Adipocyte (in vitro differentiated cells): Measurements from ENCODE around the gene KCNMB1.

Source experiments
- DNase-seq: peaks from one replicate; pipeline ENCODE4 v3.0.0-alpha.2; 2015; ENCODE audit warnings: low read depth
- H3K27me3 ChIP-seq: replicated peaks from 2 replicates; pipeline ENCODE4 v1.7.0; 2013; ENCODE audit warnings: mild to moderate bottlenecking, low read length, moderate library complexity; ENCODE audit not compliant: control insufficient read depth, insufficient read depth
- H3K36me3 ChIP-seq: 2 replicates; pipeline ENCODE4 v1.7.0; 2013; ENCODE audit warnings: low read length, mild to moderate bottlenecking, moderate library complexity; ENCODE audit not compliant: control insufficient read depth, insufficient read depth, severe bottlenecking
- H3K4me1 ChIP-seq: 2 replicates; pipeline ENCODE4 v1.7.0; 2013; ENCODE audit warnings: mild to moderate bottlenecking, low read length, moderate library complexity; ENCODE audit not compliant: control insufficient read depth, insufficient read depth
- H3K4me3 ChIP-seq: 2 replicates; pipeline ENCODE4 v1.7.0; 2013; ENCODE audit warnings: mild to moderate bottlenecking, low read length, moderate library complexity
- H3K9ac ChIP-seq: 2 replicates; pipeline ENCODE4 v1.7.0; 2013; ENCODE audit warnings: mild to moderate bottlenecking, low read length, moderate library complexity
- H3K9me3 ChIP-seq: 2 replicates; pipeline ENCODE4 v1.7.0; 2013; ENCODE audit warnings: mild to moderate bottlenecking, low read length, moderate library complexity; ENCODE audit not compliant: control insufficient read depth

KCNMB1 gene

DNA sequence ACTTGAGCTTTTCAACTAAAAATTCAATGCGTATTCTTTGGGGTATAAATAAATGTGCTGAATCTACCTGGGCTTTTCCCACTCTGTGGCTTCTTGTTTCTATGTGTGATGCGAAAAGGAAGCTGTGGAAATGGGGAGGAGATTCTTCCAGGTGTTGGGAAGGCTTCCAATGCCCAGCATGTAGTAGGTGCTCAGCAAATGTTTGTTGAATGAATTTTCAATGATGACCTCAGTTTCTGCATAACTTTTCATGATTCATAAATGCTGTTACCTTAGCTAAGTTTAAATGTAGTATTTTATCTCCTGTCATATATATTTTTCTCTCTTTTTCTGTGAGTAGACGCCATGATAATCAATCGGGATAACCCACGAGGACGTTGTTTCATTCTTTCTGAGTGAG is 25.6 kb upstream of the KCNMB1 start:
- Histone ChIP-seq H3K36me3 (no peaks in the 10 kb centered on the region), H3K4me1 (no peaks in the 10 kb centered on the region), H3K4me3 (no peak overlapping the region), H3K9ac (no peak overlapping the region), H3K27me3 (peaks cover 36% of the 10 kb centered on the region), H3K9me3 (peaks cover 4% of the 10 kb centered on the region)
- no peak for DNase-seq

DNA sequence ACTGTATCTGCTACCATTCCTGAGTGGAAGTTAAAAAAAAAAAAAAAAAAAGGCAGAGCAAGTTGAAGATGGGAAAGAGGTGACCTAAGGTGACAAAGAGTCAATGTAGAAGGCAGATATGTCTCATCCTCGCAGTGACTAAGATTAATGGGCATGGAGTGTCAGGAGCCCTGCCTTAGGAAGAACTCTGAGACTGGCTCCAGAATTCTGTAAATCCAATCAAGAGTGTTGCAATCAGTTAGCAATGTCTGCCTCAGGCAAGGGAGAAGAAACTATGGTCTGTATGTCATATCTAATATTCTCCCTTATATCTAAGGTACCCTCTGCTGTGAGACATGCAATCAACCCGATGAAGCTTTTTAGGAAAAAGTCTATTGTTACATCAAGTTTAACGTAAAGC is 24.7 kb upstream of the KCNMB1 start:
- Histone ChIP-seq H3K9me3 (peaks cover 4% of the 10 kb centered on the region), H3K4me1 (no peaks in the 10 kb centered on the region), H3K27me3 (peaks cover 34% of the 10 kb centered on the region), H3K36me3 (no peaks in the 10 kb centered on the region), H3K4me3 (no peak overlapping the region), H3K9ac (no peak overlapping the region)
- DNase-seq, result no peak

DNA sequence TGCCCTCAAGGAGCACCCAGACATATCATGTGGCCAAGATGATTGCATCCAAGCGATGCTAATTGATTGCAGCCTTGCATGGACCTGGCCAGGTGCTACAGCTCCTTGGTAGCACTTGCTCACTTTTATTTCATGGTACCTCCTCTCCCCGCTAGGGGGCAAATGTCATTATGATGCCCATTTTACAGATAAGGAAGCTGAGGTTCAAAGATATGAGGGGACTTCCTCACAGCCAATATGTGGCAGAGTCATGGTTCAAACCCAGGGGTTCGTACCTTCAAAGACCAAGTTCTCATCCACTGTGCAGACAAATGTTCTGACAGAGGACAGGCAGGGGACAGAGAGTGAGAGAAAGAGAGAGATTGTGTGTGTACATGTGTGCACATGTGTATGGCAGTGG is 21.9 kb upstream of the KCNMB1 start:
- Histone ChIP-seq H3K27me3 (peaks cover 19% of the 10 kb centered on the region), H3K9me3 (peaks cover 4% of the 10 kb centered on the region), H3K36me3 (no peaks in the 10 kb centered on the region), H3K4me1 (no peaks in the 10 kb centered on the region), H3K4me3 (no peak overlapping the region), H3K9ac (no peak overlapping the region)
- no peak for DNase-seq

DNA sequence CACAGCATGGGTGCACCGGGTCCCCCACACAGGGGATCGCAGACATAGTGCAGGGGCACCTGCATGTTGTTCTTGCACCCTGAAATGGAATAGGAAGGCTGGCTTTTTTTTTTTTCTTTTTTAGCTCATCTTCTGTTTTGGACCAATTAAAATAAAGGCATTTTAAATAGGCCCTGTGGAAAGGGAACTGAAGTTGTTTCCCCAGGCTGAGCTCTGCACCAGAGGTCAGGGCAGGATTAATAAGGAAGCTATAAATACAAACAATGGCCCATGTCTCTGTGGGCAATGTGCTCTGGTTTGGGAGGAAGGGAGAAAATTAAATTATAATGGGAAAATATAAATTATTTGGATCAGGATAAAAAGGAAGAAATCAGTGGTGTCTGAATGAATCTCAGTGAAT is 21.2 kb upstream of the KCNMB1 start:
- Histone ChIP-seq H3K4me3 (no peak overlapping the region), H3K9ac (no peak overlapping the region), H3K36me3 (no peaks in the 10 kb centered on the region), H3K9me3 (peaks cover 4% of the 10 kb centered on the region), H3K27me3 (peaks cover 21% of the 10 kb centered on the region), H3K4me1 (no peaks in the 10 kb centered on the region)
- DNase-seq, result no peak

DNA sequence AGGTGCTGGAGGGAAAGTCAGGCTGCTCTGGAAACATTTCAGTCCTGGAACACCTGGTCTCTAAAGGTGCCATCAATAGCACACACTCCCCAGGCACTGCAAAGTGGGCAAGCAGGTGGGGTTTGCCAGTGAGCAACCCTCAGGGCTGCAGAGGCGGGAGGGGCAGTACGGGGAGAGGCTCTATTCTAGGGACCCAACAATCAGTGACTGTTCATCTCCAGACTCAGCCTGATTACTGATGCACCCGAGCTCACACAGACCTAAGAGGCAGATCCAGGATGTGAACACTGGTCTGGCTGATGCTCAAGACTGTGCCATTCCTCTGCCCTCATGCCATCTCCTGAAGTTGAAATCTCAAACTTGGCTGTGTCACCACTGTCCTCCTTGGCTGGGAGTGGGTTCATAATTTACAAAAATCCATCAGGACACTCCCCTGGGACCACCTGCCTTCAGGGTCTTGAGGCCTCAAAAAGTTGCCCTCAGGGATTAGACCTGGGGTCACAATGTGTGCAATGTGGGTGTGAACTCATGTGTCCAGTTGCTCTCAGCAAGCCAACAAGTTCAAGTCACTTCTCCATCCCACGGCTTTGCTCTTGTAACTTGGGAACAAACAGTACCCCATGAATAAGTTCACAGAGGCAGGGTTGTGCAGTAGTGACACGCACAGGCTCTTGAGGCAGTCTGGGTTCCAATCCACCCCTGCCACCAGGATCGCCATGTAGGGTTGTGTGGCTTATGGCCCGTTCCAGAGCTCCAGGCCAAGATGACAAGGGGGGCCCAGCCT is 19.9 kb upstream of the KCNMB1 start:
- Histone ChIP-seq H3K9me3 (peaks cover under 1% of the 10 kb centered on the region), H3K27me3 (peaks cover 25% of the 10 kb centered on the region), H3K9ac (no peak overlapping the region), H3K4me1 (no peaks in the 10 kb centered on the region), H3K4me3 (no peak overlapping the region), H3K36me3 (no peaks in the 10 kb centered on the region)
- no peak for DNase-seq

DNA sequence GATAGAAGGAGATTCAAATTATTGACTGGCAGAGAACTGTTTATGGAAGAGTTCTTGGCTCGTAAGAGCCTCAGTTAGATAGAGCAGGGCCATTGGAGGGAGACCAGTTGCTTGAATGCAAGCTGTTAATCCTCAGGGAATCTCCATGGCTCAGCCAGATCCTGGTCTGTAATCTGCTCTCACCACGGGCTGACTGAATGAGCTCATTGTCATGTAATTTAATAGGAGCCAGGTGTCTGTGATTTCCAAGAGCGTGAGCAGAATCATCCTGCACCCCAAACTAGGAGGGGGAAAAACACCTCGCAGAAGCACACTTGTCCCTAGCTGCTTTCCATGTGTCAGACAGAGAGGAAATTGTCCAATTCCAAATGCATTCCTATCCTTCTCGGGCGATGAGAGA is 19.1 kb upstream of the KCNMB1 start:
- Histone ChIP-seq H3K9ac (no peak overlapping the region), H3K36me3 (no peaks in the 10 kb centered on the region), H3K27me3 (peaks cover 25% of the 10 kb centered on the region), H3K4me3 (no peak overlapping the region), H3K9me3 (no peaks in the 10 kb centered on the region), H3K4me1 (no peaks in the 10 kb centered on the region)
- DNase-seq, result no peak

DNA sequence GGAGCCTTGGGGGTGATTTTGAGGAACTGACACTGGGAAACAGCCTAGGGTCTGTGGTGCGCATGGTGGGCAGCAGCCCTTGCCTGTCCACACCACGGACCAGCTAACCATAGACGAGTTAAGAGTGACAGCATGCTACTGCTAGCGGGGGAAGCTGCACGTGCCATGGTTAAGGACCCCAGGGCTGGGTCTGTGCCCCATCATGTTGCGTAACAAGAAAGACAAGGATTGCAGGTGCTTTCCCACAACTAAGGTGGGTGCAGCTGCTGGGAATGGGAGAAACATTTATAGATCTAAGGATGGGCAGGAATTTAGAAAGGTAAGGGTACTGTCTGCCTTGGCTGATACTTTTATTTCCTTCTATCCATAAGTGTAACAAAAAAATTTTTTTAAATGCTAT is 17.9 kb upstream of the KCNMB1 start:
- H3K9ac ChIP-seq, result no peak overlapping the region
- H3K4me1 ChIP-seq, result no peaks in the 10 kb centered on the region
- peaks cover 30% of the 10 kb centered on the region for H3K27me3 ChIP-seq
- H3K9me3 ChIP-seq, result peaks cover 5% of the 10 kb centered on the region
- DNase-seq, result no peak
- no peaks in the 10 kb centered on the region for H3K36me3 ChIP-seq
- no peak overlapping the region for H3K4me3 ChIP-seq

DNA sequence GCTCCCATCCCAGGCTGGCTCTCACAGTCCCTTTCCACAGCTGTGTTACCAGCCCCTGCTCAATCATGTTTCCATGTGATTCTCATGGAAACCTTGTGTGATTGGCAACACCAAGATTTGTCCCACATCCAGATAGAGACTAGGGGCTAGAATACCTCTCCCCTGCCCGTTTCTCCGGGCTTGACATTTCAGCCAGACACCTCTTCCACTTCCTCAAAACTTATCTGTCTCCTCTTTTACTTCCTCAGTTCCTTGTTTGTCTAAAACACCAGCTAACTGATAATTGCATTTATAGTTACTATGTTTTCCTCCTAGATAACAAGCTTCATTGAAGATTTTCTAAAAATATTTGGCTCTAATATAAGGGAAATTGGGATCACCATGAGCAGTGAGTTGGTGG is 16.6 kb upstream of the KCNMB1 start:
- Histone ChIP-seq H3K27me3 (peaks cover 26% of the 10 kb centered on the region), H3K9me3 (peaks cover 8% of the 10 kb centered on the region), H3K4me3 (no peak overlapping the region), H3K36me3 (no peaks in the 10 kb centered on the region), H3K4me1 (no peaks in the 10 kb centered on the region), H3K9ac (no peak overlapping the region)
- no peak for DNase-seq

DNA sequence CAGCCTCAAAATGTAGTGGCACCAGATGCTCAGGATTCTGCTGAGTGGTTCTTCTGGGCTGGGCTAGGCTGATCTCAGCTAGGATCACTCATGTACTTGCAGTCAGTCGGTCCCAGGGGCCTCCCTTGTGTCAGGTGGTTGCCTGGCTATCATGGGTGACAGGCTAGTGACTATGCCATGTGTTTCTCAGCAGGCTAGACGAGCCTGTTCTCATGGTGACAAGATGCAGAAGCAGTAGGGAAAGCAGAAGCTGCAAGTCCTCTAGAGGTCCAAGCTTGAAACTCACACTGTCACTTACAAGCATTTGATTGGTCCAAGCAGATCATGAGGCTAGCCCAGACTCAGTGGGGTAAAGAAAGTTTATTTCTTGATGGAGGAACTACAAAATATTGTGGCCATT is 15.2 kb upstream of the KCNMB1 start:
- Histone ChIP-seq H3K9me3 (peaks cover 8% of the 10 kb centered on the region), H3K27me3 (peaks cover 24% of the 10 kb centered on the region), H3K4me3 (no peak overlapping the region), H3K36me3 (no peaks in the 10 kb centered on the region), H3K4me1 (no peaks in the 10 kb centered on the region), H3K9ac (no peak overlapping the region)
- no peak for DNase-seq

DNA sequence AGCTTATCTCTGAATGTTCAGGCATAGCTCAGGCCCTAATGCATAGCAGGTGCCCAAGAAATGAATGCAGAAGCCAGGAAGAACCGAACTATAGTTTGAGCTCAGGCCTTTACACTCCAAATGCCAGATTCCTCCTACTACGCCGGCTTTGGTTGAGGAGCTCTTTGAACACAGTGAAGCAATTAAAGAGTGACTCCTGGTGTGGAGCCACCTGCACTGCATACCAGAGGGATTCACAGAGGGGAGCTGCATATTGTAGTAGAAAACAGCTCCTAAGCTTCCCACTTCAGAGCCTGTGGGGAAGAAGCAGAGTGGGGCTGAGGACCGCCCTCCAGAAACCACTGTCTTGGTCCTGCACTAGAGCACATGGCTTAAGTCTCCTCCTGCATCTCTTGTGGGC is 14.5 kb upstream of the KCNMB1 start:
- Histone ChIP-seq H3K27me3 (peaks cover 17% of the 10 kb centered on the region), H3K9ac (no peak overlapping the region), H3K36me3 (no peaks in the 10 kb centered on the region), H3K4me1 (no peaks in the 10 kb centered on the region), H3K9me3 (peaks cover 8% of the 10 kb centered on the region), H3K4me3 (no peak overlapping the region)
- DNase-seq, result no peak

DNA sequence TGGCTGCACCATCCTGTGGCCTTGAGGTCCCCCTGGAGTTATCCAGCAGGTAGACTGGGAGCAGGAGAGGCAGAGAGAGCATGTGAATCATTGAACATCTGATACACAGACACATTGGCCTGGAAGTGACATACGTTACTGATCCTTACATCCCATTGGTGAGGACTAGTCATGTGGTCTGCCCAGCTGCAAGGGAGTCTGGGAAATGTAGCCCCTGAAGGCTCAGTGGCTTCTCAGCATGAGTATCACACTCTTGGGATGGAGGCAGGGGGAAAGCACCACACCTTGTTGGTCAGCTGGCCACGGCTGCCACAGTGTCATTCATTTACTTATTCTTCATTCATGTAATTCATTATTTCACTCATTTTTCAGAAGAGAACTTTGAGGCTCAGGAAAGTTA is 13.3 kb upstream of the KCNMB1 start:
- Histone ChIP-seq H3K4me1 (no peaks in the 10 kb centered on the region), H3K4me3 (no peak overlapping the region)

DNA sequence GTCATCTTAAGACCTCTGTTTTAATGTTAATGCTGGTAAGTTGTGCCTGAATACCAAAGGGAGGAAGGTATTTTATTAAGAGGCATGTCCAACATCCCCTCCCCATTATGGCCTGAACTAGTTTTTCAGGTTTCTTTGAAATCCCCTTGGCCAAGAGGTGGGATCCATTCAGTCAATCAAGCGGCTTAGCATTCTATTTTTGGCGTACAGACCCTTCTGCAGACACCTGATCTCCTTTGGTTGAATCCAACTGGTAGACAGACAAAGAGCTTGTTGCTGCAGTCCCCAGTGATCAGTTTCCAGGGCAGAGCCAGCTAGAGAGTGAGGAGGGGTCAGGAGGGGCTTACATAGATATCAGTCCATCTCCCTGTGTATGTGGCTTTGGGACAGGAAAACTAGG is 7.9 kb upstream of the KCNMB1 start:
- no peak overlapping the region for H3K4me3 ChIP-seq
- peaks cover 24% of the 10 kb centered on the region for H3K27me3 ChIP-seq
- DNase-seq, result no peak
- no peaks in the 10 kb centered on the region for H3K4me1 ChIP-seq
- no peaks in the 10 kb centered on the region for H3K36me3 ChIP-seq
- H3K9ac ChIP-seq, result no peak overlapping the region
- peaks cover 3% of the 10 kb centered on the region for H3K9me3 ChIP-seq

More for the DNA sequence above, 13.3 kb upstream of the KCNMB1 start:
- Histone ChIP-seq H3K36me3 (no peaks in the 10 kb centered on the region), H3K9ac (no peak overlapping the region), H3K9me3 (peaks cover 8% of the 10 kb centered on the region), H3K27me3 (peaks cover 23% of the 10 kb centered on the region)
- DNase-seq, result no peak
